GM12891 (cell line): ENCODE data around the gene IRX2.

Experiments used
- DNase-seq: peaks from one replicate; pipeline ENCODE4 v3.0.0; 2011; ENCODE audit warnings: low spot score; ENCODE audit not compliant: insufficient read length
- FAIRE-seq: peaks from 2 replicates; lab custom pipeline; 2011; peaks lifted over from hg19 to GRCh38; lab: Jason Lieb, UNC
- PAX5 ChIP-seq: IDR thresholded peaks from 2 replicates; pipeline ENCODE4 v1.6.1; 2011; ENCODE audit warnings: low read length, moderate library complexity, mild to moderate bottlenecking; ENCODE audit not compliant: insufficient read depth, severe bottlenecking
- POLR2A ChIP-seq: IDR thresholded peaks from 2 replicates; pipeline ENCODE4 v1.6.1; 2011; ENCODE audit warnings: low read depth, low read length, control low read depth
- POLR2AphosphoS5 ChIP-seq: IDR thresholded peaks from 2 replicates; pipeline ENCODE4 v1.6.1; 2011; ENCODE audit warnings: low read depth, low read length, control low read depth
- POU2F2 ChIP-seq: IDR thresholded peaks from 2 replicates; pipeline ENCODE4 v1.6.1; 2011; ENCODE audit warnings: low read depth, mild to moderate bottlenecking, control low read depth, low read length, moderate library complexity
- SPI1 ChIP-seq: IDR thresholded peaks from 2 replicates; pipeline ENCODE4 v1.6.1; 2011; ENCODE audit warnings: low read depth, low read length, control low read depth
- TAF1 ChIP-seq: IDR thresholded peaks from 2 replicates; pipeline ENCODE4 v1.6.1; 2011; ENCODE audit warnings: low read depth, low read length, control low read depth

IRX2 gene

GRCh38 chr5:2708751-2709150 is 42.7 kb downstream of the IRX2 start:
- TF ChIP-seq POU2F2 (no peak), POLR2AphosphoS5 (no peak), POLR2A (no peak), TAF1 (no peak), PAX5 (no peak), SPI1 (no peak)
- FAIRE-seq (no peak), DNase-seq (no peak)

DNA sequence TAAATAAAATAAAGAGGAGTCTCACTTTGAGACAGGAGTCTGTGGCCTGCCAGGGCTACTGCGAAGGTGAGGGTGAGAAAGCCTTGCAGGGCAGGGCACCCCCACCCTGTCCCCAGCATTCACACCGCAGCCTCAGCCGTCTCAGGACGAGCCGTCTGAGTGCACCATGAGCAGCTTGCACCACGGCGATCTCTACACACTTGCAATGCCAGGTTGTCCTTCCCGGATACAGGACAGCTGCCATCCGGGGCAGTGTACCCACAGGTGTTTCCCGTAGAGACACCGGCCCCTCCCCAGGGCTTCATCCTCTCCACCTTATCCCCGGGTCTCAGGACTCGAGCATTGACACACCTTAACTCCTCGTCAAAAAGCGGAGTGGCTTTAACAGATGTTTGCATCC is 43.3 kb downstream of the IRX2 start:
- DNase-seq (no peak), FAIRE-seq (no peak)
- TF ChIP-seq SPI1 (no peak), POLR2AphosphoS5 (no peak), PAX5 (no peak), POLR2A (no peak), TAF1 (no peak), POU2F2 (no peak)

- no peak for TF ChIP-seq POLR2AphosphoS5
- no peak for TF ChIP-seq POU2F2
- TF ChIP-seq TAF1, result no peak
- TF ChIP-seq POLR2A, result no peak
- no peak for TF ChIP-seq SPI1
- DNase-seq (no peak), FAIRE-seq (no peak)
Measured at GRCh38 chr5:2705861-2706260, 45.6 kb downstream of the IRX2 start.

DNA sequence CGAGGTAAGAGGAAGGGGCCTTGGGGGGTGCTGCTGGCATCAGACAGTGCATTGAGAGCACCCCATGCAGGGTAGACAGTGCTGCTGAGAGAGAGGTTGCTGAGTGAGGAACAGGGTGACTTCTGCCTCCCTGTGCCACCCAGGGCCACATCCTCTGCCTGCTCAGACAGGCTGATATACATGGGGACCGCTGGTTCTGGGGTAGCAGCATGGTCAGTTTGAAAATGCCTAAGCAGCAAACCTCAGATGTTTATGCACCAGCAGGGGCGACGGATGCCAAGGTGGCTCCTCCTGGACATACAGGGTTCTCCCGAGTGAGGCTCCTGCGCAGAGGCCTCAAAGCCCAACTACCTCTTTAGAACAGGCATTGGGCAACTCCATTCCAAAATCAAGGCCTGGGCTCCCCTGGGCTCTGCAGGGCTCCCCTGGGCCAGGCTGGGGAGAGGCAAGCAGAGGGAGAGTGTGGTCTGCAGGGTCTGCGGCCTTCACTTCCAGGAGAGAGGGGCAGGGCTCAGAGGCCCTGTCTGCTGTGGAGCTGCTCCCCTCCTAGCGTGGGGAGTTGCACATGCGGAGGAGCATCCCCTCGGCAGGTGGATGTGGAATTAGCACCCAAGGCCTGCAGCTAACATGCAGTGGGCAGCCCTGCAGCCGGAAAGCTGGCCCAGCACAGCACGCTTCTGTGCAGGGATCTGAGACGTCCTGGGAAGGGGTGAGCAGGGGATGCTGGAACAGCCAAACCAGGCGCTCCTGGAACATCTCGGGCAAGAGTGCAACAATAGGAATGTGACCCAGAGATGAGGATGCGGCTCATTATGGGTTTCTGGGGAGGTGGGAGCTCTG is 46.5 kb downstream of the IRX2 start:
- TF ChIP-seq POU2F2 (no peak), PAX5 (no peak), POLR2A (no peak), SPI1 (no peak), POLR2AphosphoS5 (no peak), TAF1 (no peak)
- DNase-seq, result no peak
- no peak for FAIRE-seq

DNA sequence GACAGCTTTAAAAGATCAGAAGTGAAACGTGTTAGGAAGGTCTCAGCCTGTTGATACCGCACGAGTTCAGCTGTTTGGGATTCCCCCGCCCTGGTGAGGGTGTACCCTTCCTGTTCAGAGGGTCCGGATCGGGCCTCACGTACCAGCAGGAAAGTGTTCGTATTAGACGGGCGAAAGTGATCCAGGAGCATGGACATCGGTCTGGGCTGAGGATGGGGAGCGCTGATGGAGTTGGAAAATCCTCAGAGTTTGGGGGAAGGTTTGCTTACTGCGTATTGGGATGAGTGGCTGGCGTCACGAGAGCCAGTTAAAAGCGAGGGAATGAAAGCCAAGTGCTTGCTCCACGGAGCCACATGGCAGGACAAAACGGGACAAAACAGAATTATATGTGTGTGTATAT is 47.4 kb downstream of the IRX2 start:
- FAIRE-seq, result no peak
- DNase-seq, result no peak
- TF ChIP-seq POLR2A (no peak), TAF1 (no peak), POLR2AphosphoS5 (no peak), POU2F2 (no peak), PAX5 (no peak), SPI1 (no peak)

DNA sequence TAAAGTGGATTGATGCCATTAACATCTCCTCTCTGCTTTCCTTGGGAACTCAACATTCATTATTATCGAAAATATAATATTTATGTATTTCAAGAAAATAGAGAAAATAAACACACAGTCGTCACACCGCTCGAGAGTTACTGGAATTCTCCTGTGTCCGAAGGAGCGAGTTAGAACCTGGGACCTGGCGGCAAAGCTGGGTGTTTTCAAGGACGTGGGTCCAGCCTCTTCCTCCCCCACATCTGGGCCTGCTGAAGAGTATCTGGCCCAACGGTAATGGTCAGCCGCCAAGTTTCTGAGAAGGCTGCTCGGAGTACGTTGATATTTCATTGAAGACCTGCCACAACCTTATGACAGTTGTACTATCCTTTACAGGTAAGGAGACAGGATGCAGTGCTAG is 47.9 kb downstream of the IRX2 start:
- FAIRE-seq (no peak), DNase-seq (no peak)
- TF ChIP-seq POLR2A (no peak), PAX5 (no peak), POLR2AphosphoS5 (no peak), POU2F2 (no peak), SPI1 (no peak), TAF1 (no peak)

DNA sequence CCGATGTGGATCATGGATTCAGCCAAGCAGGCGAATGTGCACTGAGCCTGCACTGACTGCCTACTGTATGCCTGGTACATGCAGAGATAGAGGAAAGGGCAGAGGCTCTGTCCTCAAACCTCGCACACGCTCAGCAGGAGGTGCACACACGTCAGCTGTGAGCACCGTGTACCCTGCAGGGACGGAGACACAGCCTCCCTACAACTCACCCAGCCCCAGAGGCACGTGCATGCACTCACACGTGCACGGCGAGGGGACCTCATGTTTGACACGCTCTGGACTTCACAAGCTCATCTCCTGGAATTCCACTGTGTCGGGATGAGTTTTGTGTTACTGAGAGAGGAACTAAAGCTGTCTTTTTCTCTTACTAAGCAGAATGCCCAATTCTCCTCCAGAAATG is 48.4 kb downstream of the IRX2 start:
- no peak for DNase-seq

GRCh38 chr5:2702096-2702879 is 49.2 kb downstream of the IRX2 start:
- FAIRE-seq, result no peak
- no peak for DNase-seq
- TF ChIP-seq POLR2A, result no peak

More for the DNA sequence above, 48.4 kb downstream of the IRX2 start:
- TF ChIP-seq POU2F2, result no peak
- TF ChIP-seq TAF1, result no peak
- no peak for TF ChIP-seq SPI1
- TF ChIP-seq PAX5, result no peak
- no peak for TF ChIP-seq POLR2AphosphoS5
- no peak for TF ChIP-seq POLR2A
- no peak for FAIRE-seq

- DNase-seq, result no peak
- no peak for FAIRE-seq
- TF ChIP-seq POU2F2 (no peak), POLR2AphosphoS5 (no peak), SPI1 (no peak), PAX5 (no peak), TAF1 (no peak), POLR2A (no peak)
Measured at GRCh38 chr5:2701592-2701991, 49.9 kb downstream of the IRX2 start.

- DNase-seq (no peak), FAIRE-seq (no peak)
- no peak for TF ChIP-seq PAX5
- TF ChIP-seq POLR2AphosphoS5, result no peak
- TF ChIP-seq TAF1, result no peak
- TF ChIP-seq SPI1, result no peak
- TF ChIP-seq POU2F2, result no peak
- TF ChIP-seq POLR2A, result no peak
Measured at GRCh38 chr5:2700876-2701275, 50.6 kb downstream of the IRX2 start.
